Activated CD8-positive, alpha-beta memory T cell treated with anti-CD3 and anti-CD28 coated beads, Interleukin-2, amount 50 U/mL, for 1 hour (primary cell): Measurements from ENCODE around the gene SLC37A2.
"Not testable (repeated sequence)": the region's sequence is repeated elsewhere in the genome, so short reads cannot be mapped to it uniquely, and the experiment has no call there.

ENCODE experiments used
- DNase-seq: peaks from one replicate; pipeline ENCODE4 v3.0.0-alpha.2; 2020; ENCODE audit errors: extremely low read depth

The SLC37A2 gene

GRCh38 chr11:125062931-125063428, at the start of gene SLC37A2:
Gene SLC37A2, plus strand, starts transcription at chr11:125063305. Its CDS starts 63 bp downstream, at chr11:125063368.
- no peak for DNase-seq

- DNase-seq: no peak
Measured at GRCh38 chr11:125016413-125016812, 46.7 kb upstream of the SLC37A2 start.

DNA sequence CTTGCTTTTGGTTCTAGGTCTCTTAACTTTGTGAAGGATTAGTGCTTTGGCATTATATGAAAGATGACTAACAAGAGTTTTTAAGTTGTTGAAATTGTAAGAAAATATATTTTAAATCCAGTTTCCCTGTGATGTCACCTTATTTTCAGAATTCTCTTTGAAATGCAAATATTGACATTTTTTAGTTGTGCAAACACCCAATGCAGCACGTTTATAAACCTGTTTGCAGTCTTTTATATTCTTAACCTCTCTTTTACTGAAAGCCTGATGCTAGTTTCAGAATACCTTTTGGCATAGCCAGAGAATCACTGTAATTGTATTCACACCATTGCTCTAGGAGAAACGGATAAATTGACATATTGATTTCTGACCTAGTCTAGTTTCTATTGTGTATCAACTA, 42.8 kb upstream of the SLC37A2 start:
- no peak for DNase-seq

- no peak for DNase-seq
Measured at GRCh38 chr11:125022551-125022950, 40.6 kb upstream of the SLC37A2 start.

- DNase-seq: no peak
Measured at GRCh38 chr11:125025968-125026367, 37.1 kb upstream of the SLC37A2 start.

- DNase-seq: not testable (repeated sequence)
Measured at GRCh38 chr11:125029431-125029830, 33.7 kb upstream of the SLC37A2 start.

- no peak for DNase-seq
Measured at GRCh38 chr11:125036933-125037332, 26.2 kb upstream of the SLC37A2 start.

DNA sequence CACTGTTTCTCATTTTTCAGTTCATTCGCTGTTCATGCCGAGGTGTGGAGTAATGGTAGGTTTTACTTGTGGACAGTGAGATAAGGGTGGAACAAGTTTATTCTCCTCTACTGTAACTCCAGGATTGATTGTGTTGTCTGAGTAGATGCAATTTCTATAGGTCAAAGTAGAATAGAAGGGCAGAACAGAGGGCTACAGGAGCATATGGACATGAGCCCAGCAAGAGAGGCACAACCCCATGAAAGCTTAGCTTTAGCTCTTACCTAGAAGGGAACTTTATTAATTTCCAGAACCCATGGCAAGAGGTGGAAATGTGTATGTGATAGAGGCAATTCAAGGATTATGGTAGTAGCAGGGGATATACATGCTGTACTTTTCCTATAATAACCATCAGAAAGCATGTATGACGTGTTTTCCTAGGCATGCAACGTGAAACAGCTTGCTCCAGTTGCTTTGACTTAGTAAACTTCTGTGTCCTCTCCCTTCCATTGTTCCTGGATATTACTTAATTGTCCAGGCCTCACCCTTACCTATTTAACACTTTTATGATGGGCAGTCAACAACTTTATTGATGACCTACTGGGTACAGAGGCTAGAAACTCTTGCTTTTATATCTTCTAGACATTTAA, 13.8 kb upstream of the SLC37A2 start:
- DNase-seq: no peak

DNA sequence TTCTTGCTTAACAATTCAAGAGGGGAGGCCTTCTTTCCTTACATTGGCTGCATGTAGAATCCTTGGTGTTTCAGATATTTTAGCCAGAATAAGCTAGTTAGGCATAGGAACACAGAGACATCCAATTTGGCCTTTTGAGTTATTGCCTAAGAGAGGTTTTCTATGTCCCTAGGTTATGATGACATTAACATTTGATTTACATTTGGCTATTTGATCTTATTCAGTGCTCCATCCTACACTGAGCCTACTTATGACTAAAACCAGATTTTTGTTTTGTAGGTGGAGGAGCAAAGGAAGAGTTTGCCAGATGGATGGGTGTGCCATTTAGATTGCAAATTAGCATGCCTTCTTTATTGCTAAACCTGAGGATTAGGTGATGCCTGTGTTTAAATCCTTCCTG, 11.1 kb upstream of the SLC37A2 start:
- DNase-seq: no peak

GRCh38 chr11:125053167-125053566, 9.9 kb upstream of the SLC37A2 start:
- no peak for DNase-seq

- DNase-seq: no peak
Measured at GRCh38 chr11:125055107-125055715, 7.9 kb upstream of the SLC37A2 start.

GRCh38 chr11:125056111-125056510, 7.0 kb upstream of the SLC37A2 start:
- not testable (repeated sequence) for DNase-seq

DNA sequence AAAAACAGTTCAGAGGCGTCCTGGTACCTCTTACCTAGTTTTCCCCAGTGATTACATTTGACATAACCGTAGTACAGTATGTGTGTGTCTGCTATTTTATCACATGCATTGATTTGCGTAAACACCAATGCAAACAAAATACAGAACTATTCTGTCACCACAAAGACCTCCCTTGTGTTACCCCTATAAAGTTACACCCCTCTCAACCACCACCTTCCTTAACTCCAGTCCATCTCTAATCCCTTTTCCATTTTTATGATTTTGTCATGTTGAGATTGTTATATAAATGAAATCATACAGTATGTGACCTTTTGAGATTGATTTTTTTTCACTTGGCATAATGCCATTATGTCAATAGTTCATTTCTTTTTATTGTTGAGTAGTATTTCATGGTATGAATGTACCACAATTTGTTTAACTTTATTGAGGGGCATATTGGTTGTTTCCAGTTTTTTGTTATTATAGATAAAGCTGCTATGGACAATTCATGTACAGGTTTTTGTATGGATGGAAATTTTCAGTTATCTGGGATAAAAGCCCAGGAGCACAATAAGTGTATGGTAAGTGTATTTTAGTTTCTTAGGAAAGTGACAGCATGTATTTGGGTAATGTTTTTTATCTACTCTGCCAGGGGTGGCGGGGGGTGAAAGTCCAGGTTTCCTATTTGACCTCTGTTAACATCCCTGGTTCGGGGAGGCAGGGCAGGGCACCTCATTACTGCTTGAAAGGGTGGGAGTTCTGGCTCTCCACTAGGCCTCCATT, 6.0 kb upstream of the SLC37A2 start:
- DNase-seq: no peak

- DNase-seq: no peak
Measured at GRCh38 chr11:125057693-125058016, 5.5 kb upstream of the SLC37A2 start.

GRCh38 chr11:125061281-125061680, 1.8 kb upstream of the SLC37A2 start:
- DNase-seq: no peak

GRCh38 chr11:125062218-125062930, 731 bp upstream of the SLC37A2 start:
- DNase-seq: no peak

DNA sequence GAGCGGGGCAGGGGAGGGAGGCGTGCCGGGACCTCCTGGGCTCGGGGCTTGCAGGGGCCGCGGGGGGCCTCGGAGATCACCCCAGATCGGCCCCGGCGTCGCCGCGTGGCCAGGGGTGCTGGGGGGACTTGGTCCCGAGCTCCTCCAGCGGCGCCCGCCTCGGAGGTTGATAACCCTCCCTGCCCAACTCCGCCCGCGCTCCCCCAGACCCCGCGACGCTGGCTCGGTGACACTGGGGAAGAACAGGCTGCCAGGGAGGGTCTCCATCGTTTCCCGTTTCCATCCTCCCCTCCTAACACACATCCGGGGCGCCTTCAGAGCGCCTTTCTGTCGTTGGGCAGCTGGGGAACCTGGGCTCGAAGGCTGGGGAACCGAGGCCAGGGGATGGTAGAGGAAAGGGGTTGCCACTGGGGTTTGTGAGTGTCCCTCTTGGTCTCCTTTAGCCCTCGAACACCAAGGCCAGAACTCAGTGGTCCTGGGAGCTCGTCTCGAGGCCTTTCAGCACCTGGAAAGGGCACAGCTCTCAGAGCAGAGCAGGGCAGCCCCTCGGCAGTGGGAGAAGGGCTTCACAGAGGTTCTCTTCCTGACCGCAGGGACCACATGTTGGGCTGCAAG, 431 bp downstream of the SLC37A2 start:
- DNase-seq: no peak

GRCh38 chr11:125064070-125064469, 965 bp downstream of the SLC37A2 start:
- DNase-seq: no peak

- DNase-seq: no peak
Measured at GRCh38 chr11:125068368-125068767, 5.3 kb downstream of the SLC37A2 start.

DNA sequence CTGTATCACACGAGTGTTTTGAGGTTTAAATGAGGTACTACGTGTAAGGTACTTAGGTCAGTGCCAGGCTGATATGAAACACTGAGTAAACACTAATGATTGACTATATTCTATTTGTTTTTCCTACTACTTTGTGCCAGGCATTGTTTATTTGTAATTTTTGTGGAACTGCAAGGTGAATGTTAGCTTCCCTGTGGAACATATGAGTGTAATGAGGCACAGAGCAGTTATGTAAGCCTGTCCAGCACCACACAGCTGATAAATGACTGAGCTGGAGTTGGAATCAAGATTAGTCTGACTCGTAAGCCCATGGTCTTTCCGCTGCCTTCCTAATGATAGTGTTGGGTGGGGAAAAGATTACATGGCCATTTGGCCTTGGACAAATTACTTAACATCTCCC, 5.9 kb downstream of the SLC37A2 start:
- no peak for DNase-seq

- no peak for DNase-seq
Measured at GRCh38 chr11:125069796-125070195, 6.7 kb downstream of the SLC37A2 start.

- DNase-seq: no peak
Measured at GRCh38 chr11:125070699-125071254, 7.7 kb downstream of the SLC37A2 start.
